ENCODE results near the gene NDUFS8. TPM values are rescaled to one million over a fixed set of nuclear protein-coding genes. Genes with fewer than 3 reads are reported as not detected.

Gene NDUFS8
- total RNA-seq, 4 donors from 2014 or later, result 112 to 192 (median 135) TPM

DNA sequence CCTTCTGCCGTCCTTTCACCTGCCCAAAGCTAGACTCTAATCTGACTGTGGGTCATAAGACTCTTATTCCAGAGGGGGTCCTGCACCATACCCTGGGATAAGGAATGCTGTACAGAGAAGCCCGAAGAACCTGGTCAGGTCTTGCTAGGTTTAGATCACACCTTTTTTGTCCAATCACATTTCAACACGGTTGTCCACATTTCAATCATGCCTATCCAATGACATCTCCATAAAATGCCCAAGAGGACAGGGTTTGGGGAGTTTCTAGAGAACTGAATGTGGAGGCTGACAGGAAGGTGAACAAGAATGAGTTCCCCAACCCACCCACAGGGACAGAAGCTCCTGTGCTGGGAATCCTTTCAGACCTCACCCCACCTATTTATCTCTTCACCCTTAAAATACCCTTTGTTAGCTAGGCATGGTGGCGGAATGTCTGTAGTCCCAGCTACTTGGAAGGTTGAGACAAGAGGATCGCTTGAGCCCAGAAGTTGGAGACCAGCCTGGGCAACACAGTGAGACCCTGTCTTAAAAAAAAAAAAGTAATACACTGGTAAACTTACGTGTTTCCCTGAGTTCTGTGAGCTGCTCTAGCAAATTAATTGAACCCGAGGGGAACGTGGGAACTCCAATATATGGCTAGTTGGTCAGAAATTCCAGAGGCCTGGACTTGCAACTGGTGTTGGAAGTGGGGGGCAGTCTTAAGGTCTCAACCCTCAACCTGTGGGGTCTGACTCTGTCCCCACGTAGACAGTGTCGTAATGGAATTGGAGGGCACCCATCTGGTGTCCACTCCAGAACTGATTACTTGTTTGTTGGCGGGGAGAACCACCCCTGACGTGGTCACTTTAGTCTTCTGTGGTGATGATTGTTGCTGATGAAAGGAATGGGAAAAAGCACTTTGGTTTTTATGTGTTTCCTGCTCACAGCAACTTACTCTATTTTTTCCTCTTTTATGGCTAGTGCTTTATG lies 26.1 kb downstream of the NDUFS8 start:
- H3K9me3 ChIP-seq, result no peaks in the 10 kb centered on the region

DNA sequence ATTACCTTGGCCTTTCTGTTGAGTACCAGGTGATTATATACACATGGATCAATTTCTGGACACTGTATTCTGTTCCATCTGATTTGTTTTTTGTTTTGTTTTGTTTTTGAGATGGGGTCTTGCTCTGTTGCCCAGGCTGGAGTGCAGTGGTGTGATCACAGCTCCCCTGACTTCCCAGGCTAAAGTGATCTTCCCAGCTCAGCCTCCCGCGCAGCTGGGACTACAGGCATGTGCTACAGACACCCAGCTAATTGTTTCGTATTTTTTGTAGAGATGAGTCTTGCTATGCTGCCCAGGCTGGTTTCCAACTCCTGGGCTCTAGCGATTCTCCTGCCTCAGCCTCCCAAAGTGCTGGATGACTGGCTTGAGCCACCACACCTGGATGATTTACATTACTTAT lies 27.3 kb downstream of the NDUFS8 start:
- TF ChIP-seq POLR2A (IDR thresholded peaks at IDR 0.05), result no peak
- TF ChIP-seq, protein P1, sequence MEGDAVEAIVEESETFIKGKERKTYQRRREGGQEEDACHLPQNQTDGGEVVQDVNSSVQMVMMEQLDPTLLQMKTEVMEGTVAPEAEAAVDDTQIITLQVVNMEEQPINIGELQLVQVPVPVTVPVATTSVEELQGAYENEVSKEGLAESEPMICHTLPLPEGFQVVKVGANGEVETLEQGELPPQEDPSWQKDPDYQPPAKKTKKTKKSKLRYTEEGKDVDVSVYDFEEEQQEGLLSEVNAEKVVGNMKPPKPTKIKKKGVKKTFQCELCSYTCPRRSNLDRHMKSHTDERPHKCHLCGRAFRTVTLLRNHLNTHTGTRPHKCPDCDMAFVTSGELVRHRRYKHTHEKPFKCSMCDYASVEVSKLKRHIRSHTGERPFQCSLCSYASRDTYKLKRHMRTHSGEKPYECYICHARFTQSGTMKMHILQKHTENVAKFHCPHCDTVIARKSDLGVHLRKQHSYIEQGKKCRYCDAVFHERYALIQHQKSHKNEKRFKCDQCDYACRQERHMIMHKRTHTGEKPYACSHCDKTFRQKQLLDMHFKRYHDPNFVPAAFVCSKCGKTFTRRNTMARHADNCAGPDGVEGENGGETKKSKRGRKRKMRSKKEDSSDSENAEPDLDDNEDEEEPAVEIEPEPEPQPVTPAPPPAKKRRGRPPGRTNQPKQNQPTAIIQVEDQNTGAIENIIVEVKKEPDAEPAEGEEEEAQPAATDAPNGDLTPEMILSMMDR (IDR thresholded peaks at IDR 0.05), result no peak
- no peak for DNase-seq
- Histone ChIP-seq H3K4me1 (no peaks in the 10 kb centered on the region), H3K27me3 (no peaks in the 10 kb centered on the region), H3K36me3 (peaks cover 0 to 43% (median 0%) of the 10 kb centered on the region in 3 donors), H3K4me3 (no peak overlapping the region), H3K9me3 (no peaks in the 10 kb centered on the region), H3K27ac (no peak overlapping the region)
- WGBS, 2 donors, result 95 to 100% methylated on average over 4 of the region's 4 CpGs
- intact Hi-C loops (cut with DNase I), result no loop called here

More for the DNA sequence above, 26.1 kb downstream of the NDUFS8 start:
- Histone ChIP-seq H3K4me1 (no peaks in the 10 kb centered on the region), H3K27me3 (no peaks in the 10 kb centered on the region), H3K27ac (no peak overlapping the region), H3K36me3 (peaks cover 0 to 43% (median 0%) of the 10 kb centered on the region in 3 donors), H3K4me3 (no peak overlapping the region)
- TF ChIP-seq, protein P1 (IDR thresholded peaks at IDR 0.05), result no peak
- no peak for TF ChIP-seq POLR2A (IDR thresholded peaks at IDR 0.05)
- intact Hi-C loops (cut with DNase I), result no loop called here
- WGBS, 2 donors, result 93 to 94% methylated on average over 9 to 12 of the region's 12 CpGs
- DNase-seq, result no peak

DNA sequence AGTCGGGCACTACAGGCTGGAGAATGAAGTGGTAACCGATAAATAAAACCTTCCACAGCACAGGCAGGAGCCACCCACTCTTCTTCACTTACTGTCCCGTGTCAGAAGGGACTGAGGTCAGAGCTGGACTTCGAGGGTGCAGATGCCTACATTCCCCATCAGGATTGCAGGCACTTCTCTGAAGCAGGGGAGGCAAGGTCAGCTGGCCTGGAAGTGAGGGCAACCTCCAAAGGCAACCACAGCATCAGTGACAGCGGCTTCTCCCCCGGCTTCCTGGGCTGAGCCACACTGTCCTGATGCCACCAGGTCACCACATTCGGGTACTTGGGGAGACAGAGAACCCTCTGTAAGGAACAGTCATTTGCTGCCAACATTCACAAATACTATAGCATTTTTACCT lies 31.0 kb downstream of the NDUFS8 start:
- Histone ChIP-seq H3K9me3 (no peaks in the 10 kb centered on the region), H3K36me3 (peaks cover 0 to 72% (median 0%) of the 10 kb centered on the region in 3 donors), H3K27ac (no peak overlapping the region), H3K4me1 (no peaks in the 10 kb centered on the region), H3K27me3 (no peaks in the 10 kb centered on the region), H3K4me3 (no peak overlapping the region)
- intact Hi-C loops (cut with DNase I), result no loop called here
- WGBS, 2 donors, result 84 to 95% methylated on average over 3 to 5 of the region's 7 CpGs
- no peak for DNase-seq
- TF ChIP-seq POLR2A (IDR thresholded peaks at IDR 0.05), result no peak
- TF ChIP-seq, protein P1 (IDR thresholded peaks at IDR 0.05), result no peak

DNA sequence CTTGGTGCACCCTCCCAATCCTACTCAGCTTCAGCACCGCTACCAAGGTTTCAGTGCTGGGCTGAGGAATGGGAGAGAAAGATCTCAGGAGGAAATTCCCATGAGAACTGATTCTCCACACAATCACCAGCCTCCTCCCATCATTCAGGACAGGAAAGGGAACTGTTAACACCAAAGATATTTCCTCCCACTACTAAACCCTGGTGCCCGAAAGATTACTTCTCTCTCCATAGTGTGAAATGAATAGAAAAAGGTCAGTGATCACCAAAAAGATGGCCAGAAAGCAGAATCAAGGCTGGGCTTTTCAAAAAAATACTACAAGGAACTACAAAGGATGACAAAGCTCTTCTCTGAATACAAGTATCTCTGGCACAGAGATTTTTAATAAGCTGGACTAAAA lies 34.4 kb downstream of the NDUFS8 start:
- no peak for DNase-seq
- TF ChIP-seq, protein P1 (IDR thresholded peaks at IDR 0.05), result no peak
- TF ChIP-seq POLR2A (IDR thresholded peaks at IDR 0.05), result no peak
- Histone ChIP-seq H3K9me3 (no peaks in the 10 kb centered on the region), H3K4me1 (no peaks in the 10 kb centered on the region), H3K36me3 (peaks cover 0 to 95% (median 0%) of the 10 kb centered on the region in 3 donors), H3K27me3 (no peaks in the 10 kb centered on the region), H3K4me3 (no peak overlapping the region), H3K27ac (no peak overlapping the region)
- intact Hi-C loops (cut with DNase I), result no loop called here
- 81 to 89% methylated on average over 1 to 2 of the region's 2 CpGs for WGBS, 2 donors

DNA sequence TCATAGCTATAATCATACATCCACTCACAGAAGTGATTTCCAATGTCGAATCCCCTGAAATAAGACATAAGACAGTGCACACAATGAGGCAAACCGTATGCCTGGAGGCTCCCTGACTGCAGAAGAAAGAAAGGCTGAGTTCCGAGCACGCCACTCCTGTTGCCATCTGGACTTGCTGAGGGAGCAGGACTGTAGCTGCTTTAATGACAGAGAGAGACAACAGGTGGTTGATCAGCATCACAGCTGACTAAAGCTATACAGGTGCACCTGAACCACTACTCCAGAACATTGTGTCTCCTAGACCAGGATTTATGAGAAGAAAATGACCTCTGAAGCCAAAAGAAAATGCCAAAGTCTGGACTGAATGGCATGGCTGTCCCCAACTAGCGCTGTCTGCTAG lies 35.4 kb downstream of the NDUFS8 start:
- Histone ChIP-seq H3K9me3 (no peaks in the 10 kb centered on the region), H3K36me3 (peaks cover 0 to 97% (median 0%) of the 10 kb centered on the region in 3 donors), H3K4me1 (no peaks in the 10 kb centered on the region), H3K27me3 (no peaks in the 10 kb centered on the region), H3K27ac (no peak overlapping the region), H3K4me3 (no peak overlapping the region)
- no peak for DNase-seq
- 89 to 96% methylated on average over 5 of the region's 5 CpGs for WGBS, 2 donors
- no peak for TF ChIP-seq POLR2A (IDR thresholded peaks at IDR 0.05)
- TF ChIP-seq, protein P1 (IDR thresholded peaks at IDR 0.05), result no peak
- intact Hi-C loops (cut with DNase I), result no loop called here
